Endodermal cell (in vitro differentiated cells): ENCODE results near the gene SLAMF1. TPM values are rescaled to one million over a fixed set of nuclear protein-coding genes. Genes with fewer than 3 reads are reported as not detected.
A peak's percentile ranks its signal among the peaks of the same experiment; 100 is the strongest.

ENCODE experiments used
- DNase-seq: peaks from one replicate; pipeline ENCODE4 v3.0.0-alpha.2; 2017
- H3K27ac ChIP-seq: 2 replicates; pipeline ENCODE4 v1.5.1; 2013; ENCODE audit warnings: mild to moderate bottlenecking, low read depth, low read length, moderate library complexity
- H3K27me3 ChIP-seq: 2 replicates; pipeline ENCODE4 v1.6.1; 2013; ENCODE audit warnings: mild to moderate bottlenecking, low read length, moderate library complexity; ENCODE audit not compliant: insufficient read depth, control insufficient read depth, poor library complexity, severe bottlenecking
- H3K36me3 ChIP-seq: 2 replicates; pipeline ENCODE4 v1.7.0; 2013; ENCODE audit warnings: mild to moderate bottlenecking, low read length, moderate library complexity; ENCODE audit not compliant: control insufficient read depth, insufficient read depth
- H3K4me1 ChIP-seq: one replicate; pipeline ENCODE4 v1.7.0; 2013; ENCODE audit warnings: low read length; ENCODE audit not compliant: control insufficient read depth, insufficient read depth
- H3K4me3 ChIP-seq: 2 replicates; pipeline ENCODE4 v1.5.1; 2013; ENCODE audit warnings: mild to moderate bottlenecking, low read length, moderate library complexity
- H3K9ac ChIP-seq: 2 replicates; pipeline ENCODE4 v1.6.1; 2013; ENCODE audit warnings: mild to moderate bottlenecking, low read length, moderate library complexity; ENCODE audit not compliant: poor library complexity, severe bottlenecking; ENCODE audit errors: extremely low read depth
- H3K9me3 ChIP-seq: 2 replicates; pipeline ENCODE4 v1.6.1; 2013; ENCODE audit warnings: mild to moderate bottlenecking, low read length, moderate library complexity; ENCODE audit not compliant: control insufficient read depth
- H3K27ac Mint-ChIP-seq: 2 replicates; pipeline ENCODE4 v1.8.0; 2020; ENCODE audit warnings: mixed read lengths
- H3K27me3 Mint-ChIP-seq: 2 replicates; pipeline ENCODE4 v1.8.0; 2021; ENCODE audit warnings: mild to moderate bottlenecking, mixed read lengths; ENCODE audit not compliant: insufficient read depth
- H3K36me3 Mint-ChIP-seq: 2 replicates; pipeline ENCODE4 v1.8.0; 2020; ENCODE audit warnings: low read depth, mixed read lengths
- H3K4me1 Mint-ChIP-seq: 2 replicates; pipeline ENCODE4 v1.8.0; 2020; ENCODE audit warnings: mixed read lengths
- H3K4me3 Mint-ChIP-seq: 2 replicates; pipeline ENCODE4 v1.8.0; 2020; ENCODE audit warnings: mild to moderate bottlenecking, moderate library complexity, mixed read lengths
- H3K9me3 Mint-ChIP-seq: 2 replicates; pipeline ENCODE4 v1.8.0; 2020; ENCODE audit warnings: mild to moderate bottlenecking, mixed read lengths
- CTCF ChIP-seq: fragments of 200-600 bp; sonication (generic); conservative IDR thresholded peaks from 2 replicates; pipeline ENCODE4 v1.5.0; 2021; ENCODE audit warnings: antibody characterized with exemption, mild to moderate bottlenecking
- WGBS, 2 experiments: methylation state at CpG; one replicate each; pipeline versions ENCODE4 v1.1.5 to v1.1.7; 2013; ENCODE audit warnings: missing lambda C conversion rate in 2 of 2, mixed read lengths in 1 of 2; ENCODE audit not compliant: insufficient coverage in 1 of 2, insufficient read length in 1 of 2; 5-methylcytosine and 5-hydroxymethylcytosine counted together
- total RNA-seq, 2 donors: library from RNA; stranded (reverse); fragmentation: NEBNext Ultra II Directional in 1 of 2; extraction: Animal tissue kit (Norgen Biotek cat#: 25700) in 1 of 2; gene quantifications; 2 replicates in 1 of 2; 3 replicates in 1 of 2; pipeline ENCODE4 v1.2.1, GENCODE V29; 2021

SLAMF1 gene
- total RNA-seq, 2 donors from 2014 or later = not detected

GRCh38 chr1:160619742-160620277 lies 27.0 kb downstream of the SLAMF1 start:
- Histone ChIP-seq H3K27ac (no peak overlapping the region), H3K4me1 (peaks cover 2% of the 10 kb centered on the region), H3K36me3 (no peaks in the 10 kb centered on the region), H3K27me3 (no peaks in the 10 kb centered on the region), H3K9ac (no peak overlapping the region), H3K9me3 (peaks cover 23% of the 10 kb centered on the region), H3K4me3 (no peak overlapping the region)
- WGBS, 2 experiments = 81 to 82% methylated on average over 3 to 4 of the region's 4 CpGs
- Mint-ChIP-seq H3K27me3 (no peaks in the 10 kb centered on the region), H3K9me3 (peaks cover 9% of the 10 kb centered on the region), H3K27ac (no peak overlapping the region), H3K4me3 (no peak overlapping the region), H3K4me1 (no peaks in the 10 kb centered on the region), H3K36me3 (peaks cover 4% of the 10 kb centered on the region)
- no peak for TF ChIP-seq CTCF
- no peak for DNase-seq

DNA sequence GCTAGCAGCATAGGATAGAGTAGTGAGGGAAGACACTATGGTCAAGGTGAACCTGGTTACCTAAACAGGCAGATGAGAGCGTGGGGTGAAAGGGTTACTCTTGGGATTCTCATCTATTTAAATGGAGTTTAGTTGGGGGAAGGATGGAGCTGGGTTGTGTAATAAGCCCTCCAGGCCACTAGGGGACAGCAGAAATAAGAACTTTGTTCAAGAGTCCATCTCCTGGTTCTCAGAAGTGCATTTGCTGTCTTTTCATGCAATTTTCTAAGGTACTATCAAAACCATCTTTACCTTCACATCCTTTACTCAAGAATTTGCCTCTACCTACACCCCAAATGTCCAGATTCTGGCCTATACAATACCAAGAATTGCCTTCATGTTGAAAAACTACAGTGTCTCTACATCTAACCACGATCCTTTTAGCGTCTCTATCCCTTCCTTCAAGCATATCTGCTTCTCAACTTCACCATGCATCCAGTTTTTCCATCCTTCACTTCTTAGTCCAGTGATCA lies 28.0 kb downstream of the SLAMF1 start:
- DNase-seq = no peak
- no peaks in the 10 kb centered on the region for H3K27me3 ChIP-seq
- Mint-ChIP-seq H3K4me1 (no peaks in the 10 kb centered on the region), H3K27me3 (no peaks in the 10 kb centered on the region), H3K27ac (no peak overlapping the region), H3K4me3 (no peak overlapping the region), H3K9me3 (peaks cover 9% of the 10 kb centered on the region), H3K36me3 (peaks cover 4% of the 10 kb centered on the region)
- H3K36me3 ChIP-seq = no peaks in the 10 kb centered on the region
- H3K4me1 ChIP-seq = peaks cover 2% of the 10 kb centered on the region
- H3K27ac ChIP-seq = no peak overlapping the region
- H3K4me3 ChIP-seq = no peak overlapping the region
- WGBS, 2 experiments = 93 to 96% methylated on average over 3 of the region's 3 CpGs
- H3K9me3 ChIP-seq = peaks cover 23% of the 10 kb centered on the region
- TF ChIP-seq CTCF = peak; percentile 73
- H3K9ac ChIP-seq = no peak overlapping the region

GRCh38 chr1:160618327-160618726 lies 28.5 kb downstream of the SLAMF1 start:
- peaks cover 9% of the 10 kb centered on the region for H3K9me3 Mint-ChIP-seq
- H3K27ac ChIP-seq = no peak overlapping the region

More at GRCh38 chr1:160618327-160618726, 28.5 kb downstream of the SLAMF1 start:
- H3K4me3 ChIP-seq = no peak overlapping the region
- H3K9me3 ChIP-seq = peaks cover 23% of the 10 kb centered on the region
- H3K9ac ChIP-seq = no peak overlapping the region
- no peaks in the 10 kb centered on the region for H3K4me1 ChIP-seq
- H3K27me3 ChIP-seq = no peaks in the 10 kb centered on the region
- WGBS, 2 experiments = 79 to 89% methylated on average over 1 of the region's 1 CpG
- no peaks in the 10 kb centered on the region for H3K36me3 ChIP-seq
- no peaks in the 10 kb centered on the region for H3K27me3 Mint-ChIP-seq
- DNase-seq = no peak
- no peaks in the 10 kb centered on the region for H3K4me1 Mint-ChIP-seq
- H3K4me3 Mint-ChIP-seq = no peak overlapping the region
- no peak overlapping the region for H3K27ac Mint-ChIP-seq
- peaks cover 4% of the 10 kb centered on the region for H3K36me3 Mint-ChIP-seq
- TF ChIP-seq CTCF = no peak
